ENCODE results near the gene ERCC6L.
"Not testable (repeated sequence)": the region's sequence is repeated elsewhere in the genome, so short reads cannot be mapped to it uniquely, and the experiment has no call there.

The ERCC6L gene

GRCh38 chrX:72243472-72243871, 4.6 kb upstream of the ERCC6L start:
- CTCF ChIA-PET, result interaction anchor here (0.8 kb wide), 1 partner anchor 44 kb away, joined by 3 read pairs; no protein-coding TSS in a partner anchor
- no peak for DNase-seq (ENCODE audit: extremely low spot score)
- POLR2A ChIA-PET, result interaction anchor here (0.9 to 6.6 kb wide), 3 partner anchors 27 to 63 kb away, joined by 3 to 37 read pairs (median 4); partner anchors contain the start of gene RPS4X
- TF ChIP-seq FOXA1 (IDR thresholded peaks at IDR 0.05), result no peak
- no peak for TF ChIP-seq SUZ12 (IDR thresholded peaks at IDR 0.05)
- no peak for TF ChIP-seq BHLHE40 (IDR thresholded peaks at IDR 0.05; ENCODE audit: borderline replicate concordance)
- TF ChIP-seq LEF1 (IDR thresholded peaks at IDR 0.05; ENCODE audit: borderline replicate concordance), result no peak
- TF ChIP-seq HDGF (IDR thresholded peaks at IDR 0.05; ENCODE audit: borderline replicate concordance), result no peak
- no peak for TF ChIP-seq L3MBTL2 (conservative IDR thresholded peaks at IDR 0.05)

GRCh38 chrX:72240976-72241375, 2.1 kb upstream of the ERCC6L start:
- no peak for TF ChIP-seq TARDBP (IDR thresholded peaks at IDR 0.05)
- TF ChIP-seq ELF4 (IDR thresholded peaks at IDR 0.05), result no peak
- no peak for DNase-seq (ENCODE audit: extremely low spot score)
- ChIA-PET CTCF (interaction anchor here (0.6 kb wide), 1 partner anchor 9 kb away, joined by 4 read pairs; no protein-coding TSS in a partner anchor), POLR2A (interaction anchor here (1.2 kb wide), 1 partner anchor 60 kb away, joined by 3 read pairs; no protein-coding TSS in a partner anchor)

DNA sequence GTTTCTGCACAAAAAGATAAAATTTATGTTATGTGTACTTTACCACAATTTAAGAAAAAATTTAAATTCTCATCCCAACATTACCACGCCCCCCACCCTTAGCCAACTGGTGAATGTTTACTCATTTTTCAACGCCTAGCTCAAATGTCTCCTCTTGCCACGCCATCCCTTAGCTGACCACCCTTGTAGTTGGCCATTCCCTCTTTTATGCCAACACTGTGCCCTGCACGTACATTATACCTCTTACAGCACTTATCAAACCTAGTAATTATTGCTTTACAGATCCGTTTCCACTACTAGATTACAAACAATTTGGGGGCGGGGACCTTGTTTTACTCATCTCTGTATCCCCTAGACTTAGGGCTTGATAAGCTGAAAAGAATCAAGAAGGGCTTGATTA, 644 bp downstream of the ERCC6L start:
- POLR2A ChIA-PET, result interaction anchor here (0.6 to 1.7 kb wide), 24 partner anchors 8 to 302 kb away, joined by 3 to 24 read pairs (median 4); partner anchors contain the start of genes PIN4, RPS4X and RTL5
- TF ChIP-seq LEF1 (IDR thresholded peaks at IDR 0.05; ENCODE audit: borderline replicate concordance), result no peak
- TF ChIP-seq SUZ12 (IDR thresholded peaks at IDR 0.05), result no peak
- TF ChIP-seq FOXM1 (IDR thresholded peaks at IDR 0.05; ENCODE audit: borderline replicate concordance), result no peak
- TF ChIP-seq TARDBP (IDR thresholded peaks at IDR 0.05), result no peak
- TF ChIP-seq, protein P1, sequence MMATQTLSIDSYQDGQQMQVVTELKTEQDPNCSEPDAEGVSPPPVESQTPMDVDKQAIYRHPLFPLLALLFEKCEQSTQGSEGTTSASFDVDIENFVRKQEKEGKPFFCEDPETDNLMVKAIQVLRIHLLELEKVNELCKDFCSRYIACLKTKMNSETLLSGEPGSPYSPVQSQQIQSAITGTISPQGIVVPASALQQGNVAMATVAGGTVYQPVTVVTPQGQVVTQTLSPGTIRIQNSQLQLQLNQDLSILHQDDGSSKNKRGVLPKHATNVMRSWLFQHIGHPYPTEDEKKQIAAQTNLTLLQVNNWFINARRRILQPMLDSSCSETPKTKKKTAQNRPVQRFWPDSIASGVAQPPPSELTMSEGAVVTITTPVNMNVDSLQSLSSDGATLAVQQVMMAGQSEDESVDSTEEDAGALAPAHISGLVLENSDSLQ (IDR thresholded peaks at IDR 0.05), result no peak
- no peak for TF ChIP-seq FOXK2 (IDR thresholded peaks at IDR 0.05)
- no peak for TF ChIP-seq NFRKB (IDR thresholded peaks at IDR 0.05)
- TF ChIP-seq HDGF (IDR thresholded peaks at IDR 0.05; ENCODE audit: borderline replicate concordance), result no peak
- TF ChIP-seq ZNF384 (IDR thresholded peaks at IDR 0.05), result no peak
- no peak for TF ChIP-seq SP1 (IDR thresholded peaks at IDR 0.05)
- CTCF ChIA-PET, result no interaction called here
- DNase-seq (ENCODE audit: extremely low spot score), result no peak

DNA sequence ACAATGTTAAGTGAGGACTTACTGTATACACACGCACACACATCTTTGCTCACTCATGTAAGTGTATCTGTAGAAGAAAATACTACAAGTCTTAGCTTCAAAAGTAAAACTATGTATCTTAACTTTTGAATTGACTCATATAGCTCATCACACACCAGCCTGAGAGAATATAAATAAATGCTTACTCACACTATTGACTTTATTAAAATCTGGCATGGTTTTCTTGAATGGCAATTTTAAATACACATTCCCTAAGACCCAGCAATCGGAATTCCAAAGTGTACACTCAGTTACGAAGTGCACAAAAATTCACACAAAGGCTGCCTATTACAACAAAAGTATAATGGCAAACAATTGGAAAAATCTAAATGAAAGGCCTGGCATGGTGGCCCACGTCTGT, 2.0 kb downstream of the ERCC6L start:
- CTCF ChIA-PET, result no interaction called here
- no peak for DNase-seq (ENCODE audit: extremely low spot score)
- no peak for TF ChIP-seq HDGF (IDR thresholded peaks at IDR 0.05; ENCODE audit: borderline replicate concordance)
- no peak for TF ChIP-seq ELF4 (IDR thresholded peaks at IDR 0.05)
- no peak for TF ChIP-seq NFRKB (IDR thresholded peaks at IDR 0.05)
- TF ChIP-seq SP1 (IDR thresholded peaks at IDR 0.05), result no peak
- TF ChIP-seq CTBP1 (IDR thresholded peaks at IDR 0.05; ENCODE audit: borderline replicate concordance), result no peak
- TF ChIP-seq, protein P1 (IDR thresholded peaks at IDR 0.05), result no peak
- TF ChIP-seq FOXA1 (IDR thresholded peaks at IDR 0.05), result no peak
- TF ChIP-seq ZNF384 (IDR thresholded peaks at IDR 0.05), result no peak
- TF ChIP-seq L3MBTL2 (conservative IDR thresholded peaks at IDR 0.05), result no peak
- no peak for TF ChIP-seq FOXK2 (IDR thresholded peaks at IDR 0.05)
- no peak for TF ChIP-seq LEF1 (IDR thresholded peaks at IDR 0.05; ENCODE audit: borderline replicate concordance)
- TF ChIP-seq BHLHE40 (IDR thresholded peaks at IDR 0.05; ENCODE audit: borderline replicate concordance), result no peak
- TF ChIP-seq ARNT (IDR thresholded peaks at IDR 0.05), result no peak
- TF ChIP-seq FOXM1 (IDR thresholded peaks at IDR 0.05; ENCODE audit: borderline replicate concordance), result no peak
- no peak for TF ChIP-seq SUZ12 (IDR thresholded peaks at IDR 0.05)
- no peak for TF ChIP-seq TARDBP (IDR thresholded peaks at IDR 0.05)
- POLR2A ChIA-PET, result no interaction called here

GRCh38 chrX:72230290-72230689, 8.5 kb downstream of the ERCC6L start:
- TF ChIP-seq BHLHE40 (IDR thresholded peaks at IDR 0.05; ENCODE audit: borderline replicate concordance) (no peak), L3MBTL2 (conservative IDR thresholded peaks at IDR 0.05) (no peak), LEF1 (IDR thresholded peaks at IDR 0.05; ENCODE audit: borderline replicate concordance) (no peak), FOXA1 (IDR thresholded peaks at IDR 0.05) (no peak), SP1 (IDR thresholded peaks at IDR 0.05) (no peak), NFRKB (IDR thresholded peaks at IDR 0.05) (no peak), TARDBP (IDR thresholded peaks at IDR 0.05) (no peak), ELF4 (IDR thresholded peaks at IDR 0.05) (no peak), FOXK2 (IDR thresholded peaks at IDR 0.05) (no peak), FOXM1 (IDR thresholded peaks at IDR 0.05; ENCODE audit: borderline replicate concordance) (no peak), HDGF (IDR thresholded peaks at IDR 0.05; ENCODE audit: borderline replicate concordance) (no peak), ZNF384 (IDR thresholded peaks at IDR 0.05) (no peak), ARNT (IDR thresholded peaks at IDR 0.05) (no peak), CTBP1 (IDR thresholded peaks at IDR 0.05; ENCODE audit: borderline replicate concordance) (no peak), SUZ12 (IDR thresholded peaks at IDR 0.05) (no peak)
- TF ChIP-seq, protein P1 (IDR thresholded peaks at IDR 0.05), result no peak
- ChIA-PET CTCF (no interaction called here), POLR2A (interaction anchor here (1.7 kb wide), 1 partner anchor 8 kb away, joined by 6 read pairs; the partner anchor contains the start of gene ERCC6L)
- no peak for DNase-seq (ENCODE audit: extremely low spot score)

DNA sequence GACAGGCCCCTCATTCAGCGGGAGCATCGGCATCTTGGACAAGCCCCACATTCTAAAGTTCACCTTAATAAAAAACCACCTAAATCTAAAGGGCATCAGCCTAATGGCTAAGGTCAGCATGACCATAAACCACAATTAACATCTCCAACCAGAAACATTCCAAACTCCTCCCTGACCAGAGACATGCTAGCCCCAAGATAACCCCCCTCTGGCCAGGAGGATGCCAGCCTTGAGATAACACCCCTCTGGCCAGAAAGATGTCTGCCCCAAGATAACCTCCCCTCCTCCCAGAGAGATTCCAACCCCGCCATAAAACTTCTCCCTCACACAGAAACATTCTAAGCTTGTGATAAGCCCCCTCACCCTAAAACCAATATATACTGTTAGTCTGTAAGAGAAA, 18.5 kb downstream of the ERCC6L start:
- POLR2A ChIA-PET; DNase-seq (ENCODE audit: extremely low spot score); CTCF ChIA-PET: not testable (repeated sequence)

DNA sequence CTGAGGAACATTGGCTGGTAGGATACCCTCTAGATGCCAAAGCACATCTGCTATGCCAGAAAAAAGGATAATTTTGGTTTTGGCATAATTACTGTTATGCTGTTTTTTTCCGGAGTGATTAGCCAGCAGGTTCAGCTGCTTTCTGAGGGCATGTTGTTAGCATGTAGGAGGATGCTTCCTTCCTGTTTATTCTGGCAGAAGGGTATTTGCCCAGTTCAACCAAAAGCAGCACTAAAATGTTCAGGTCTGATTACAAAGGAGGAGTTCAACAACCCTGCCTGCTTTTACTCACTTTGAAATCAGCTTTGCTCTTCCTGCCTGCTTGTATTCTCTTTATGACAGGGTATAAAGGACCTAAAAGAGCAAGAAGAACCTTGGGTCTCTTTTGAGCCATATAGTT, 21.9 kb downstream of the ERCC6L start:
- no peak for DNase-seq (ENCODE audit: extremely low spot score)
- POLR2A ChIA-PET, result no interaction called here
- CTCF ChIA-PET, result interaction anchor here (1.2 kb wide), 1 partner anchor 29 kb away, joined by 3 read pairs; no protein-coding TSS in a partner anchor
- TF ChIP-seq FOXK2 (IDR thresholded peaks at IDR 0.05) (no peak), HDGF (IDR thresholded peaks at IDR 0.05; ENCODE audit: borderline replicate concordance) (no peak), FOXA1 (IDR thresholded peaks at IDR 0.05) (no peak), FOXM1 (IDR thresholded peaks at IDR 0.05; ENCODE audit: borderline replicate concordance) (no peak), TARDBP (IDR thresholded peaks at IDR 0.05) (no peak), L3MBTL2 (conservative IDR thresholded peaks at IDR 0.05) (no peak), NFRKB (IDR thresholded peaks at IDR 0.05) (no peak), ARNT (IDR thresholded peaks at IDR 0.05) (no peak)

Measured in HEK293T (cell line).